DMS153 (cell line): ENCODE data around the gene GRID1.

Source experiments
- DNase-seq: peaks from one replicate; lab custom pipeline; 2025; lab: John Stamatoyannopoulos, UW

Gene GRID1

DNA sequence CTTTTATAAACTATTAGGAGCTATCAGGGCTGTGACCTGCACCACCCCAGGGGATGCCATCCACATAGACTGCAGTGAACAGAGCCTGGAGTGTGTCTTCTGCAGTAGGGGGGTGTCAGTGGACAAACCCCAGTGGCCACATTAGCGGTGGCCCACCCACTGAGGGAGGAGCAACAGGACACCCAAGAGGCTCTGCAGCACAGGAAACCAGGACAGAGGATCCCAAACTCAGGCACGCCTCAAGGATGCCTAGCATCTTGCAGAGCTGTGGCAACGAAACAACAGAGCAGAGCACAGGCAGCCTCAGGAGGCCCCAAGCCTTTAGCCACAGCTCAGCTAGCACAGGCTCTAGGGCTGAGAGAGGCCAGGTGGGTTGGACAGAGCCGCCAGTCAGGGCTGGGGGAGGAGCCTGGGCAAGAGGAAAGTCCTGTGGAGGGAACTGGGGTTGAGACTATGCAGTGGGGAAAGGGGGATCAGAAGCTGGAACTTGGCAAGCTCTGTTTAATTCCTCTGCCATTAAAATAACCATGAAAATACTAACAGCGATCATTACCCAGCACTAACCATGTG, 53.8 kb downstream of the GRID1 start:
- no peak for DNase-seq

DNA sequence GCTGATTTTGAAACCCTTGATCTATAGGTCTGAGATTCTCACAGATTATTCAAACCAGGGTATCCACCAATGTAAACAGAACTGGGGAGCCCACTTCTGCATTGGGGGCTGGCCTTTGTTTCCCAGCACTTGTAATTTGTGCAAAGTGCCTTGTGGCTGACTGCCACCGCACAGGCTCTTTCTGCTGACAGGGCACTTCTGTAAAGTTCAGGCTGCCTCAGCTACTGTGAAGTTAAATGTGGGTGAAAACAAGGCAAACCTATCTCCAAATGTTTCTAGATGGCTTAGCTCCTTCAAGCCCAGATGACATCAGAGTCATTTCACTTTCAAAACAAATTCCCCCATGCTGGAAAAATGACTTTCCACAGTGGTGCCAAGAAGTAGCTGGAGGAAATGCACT, 54.7 kb downstream of the GRID1 start:
- DNase-seq = no peak

DNA sequence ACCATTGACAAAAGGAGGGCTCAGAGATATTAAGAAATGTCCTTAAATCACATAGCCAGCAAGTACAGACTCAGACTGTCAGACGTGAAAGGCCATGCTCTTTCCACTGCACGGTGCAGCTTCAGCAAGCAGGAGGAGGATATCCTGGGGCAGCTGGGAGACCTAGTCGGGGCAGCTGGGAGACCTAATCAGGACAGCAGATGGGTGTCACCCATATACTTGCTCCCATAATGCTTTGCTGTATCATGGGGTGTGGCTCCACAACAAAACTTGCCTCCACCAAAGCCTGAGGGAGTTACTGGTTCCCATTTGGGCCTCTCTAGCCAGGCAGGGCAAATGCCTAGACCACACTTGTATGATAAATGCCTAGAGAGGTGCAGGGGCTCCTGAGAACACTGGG, 55.4 kb downstream of the GRID1 start:
- no peak for DNase-seq

DNA sequence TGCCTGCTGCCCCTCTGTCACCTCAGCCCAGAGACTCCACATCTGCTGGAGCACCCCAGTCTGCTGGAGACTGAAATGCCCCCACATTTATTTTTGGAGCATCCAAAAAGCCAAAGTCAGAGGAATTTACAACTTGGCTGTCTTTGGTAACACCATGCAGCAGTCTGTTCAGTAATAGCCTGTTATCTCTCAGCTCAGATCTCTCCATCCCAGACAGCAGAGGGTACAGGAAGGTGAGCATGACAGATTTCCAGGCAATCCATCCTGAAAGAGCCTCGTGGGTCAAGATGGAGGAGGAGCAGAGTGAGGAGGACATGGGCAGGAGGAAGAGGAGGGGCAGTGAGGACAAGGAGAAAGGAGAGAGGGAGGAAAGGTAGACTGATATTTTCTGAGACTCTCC, 55.9 kb downstream of the GRID1 start:
- DNase-seq = no peak

DNA sequence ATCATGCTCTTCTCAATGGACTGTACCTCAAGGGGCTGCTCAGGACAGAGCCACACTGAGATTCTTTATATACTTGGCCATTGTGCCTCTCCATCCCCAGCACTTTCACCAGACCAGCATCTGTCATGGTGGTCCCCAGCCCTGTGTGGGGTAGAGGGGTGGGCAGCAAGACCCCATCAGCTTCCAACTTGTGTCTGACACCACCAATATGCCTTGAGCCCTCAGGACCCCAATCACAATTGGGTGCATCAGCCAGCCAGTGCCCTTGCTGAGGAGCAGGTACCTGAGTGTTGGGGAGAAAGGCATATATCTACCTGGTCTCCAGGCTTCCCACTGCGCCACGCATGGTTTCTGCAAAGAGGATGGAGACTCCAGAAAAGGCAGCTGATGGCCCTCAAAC, 56.3 kb downstream of the GRID1 start:
- DNase-seq = no peak

DNA sequence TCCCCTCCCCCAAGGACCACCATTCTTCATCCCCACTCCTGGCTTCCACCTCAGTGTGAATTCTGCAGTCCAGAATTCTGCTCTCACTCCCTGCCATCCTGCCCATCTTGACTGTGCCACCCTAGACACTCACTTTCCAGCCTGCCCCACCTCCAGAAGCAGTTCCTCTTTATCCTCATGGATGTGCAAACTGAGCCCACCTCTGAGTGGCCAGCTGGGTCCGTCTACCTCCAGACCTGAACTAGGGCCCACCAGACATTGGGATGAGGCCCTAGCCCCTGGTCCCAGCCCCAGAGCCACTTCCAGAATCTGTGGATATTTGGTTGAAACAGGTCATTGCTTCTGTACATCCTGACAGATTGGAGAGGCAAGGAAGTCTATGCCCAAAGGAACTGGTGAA, 58.5 kb downstream of the GRID1 start:
- DNase-seq = no peak

DNA sequence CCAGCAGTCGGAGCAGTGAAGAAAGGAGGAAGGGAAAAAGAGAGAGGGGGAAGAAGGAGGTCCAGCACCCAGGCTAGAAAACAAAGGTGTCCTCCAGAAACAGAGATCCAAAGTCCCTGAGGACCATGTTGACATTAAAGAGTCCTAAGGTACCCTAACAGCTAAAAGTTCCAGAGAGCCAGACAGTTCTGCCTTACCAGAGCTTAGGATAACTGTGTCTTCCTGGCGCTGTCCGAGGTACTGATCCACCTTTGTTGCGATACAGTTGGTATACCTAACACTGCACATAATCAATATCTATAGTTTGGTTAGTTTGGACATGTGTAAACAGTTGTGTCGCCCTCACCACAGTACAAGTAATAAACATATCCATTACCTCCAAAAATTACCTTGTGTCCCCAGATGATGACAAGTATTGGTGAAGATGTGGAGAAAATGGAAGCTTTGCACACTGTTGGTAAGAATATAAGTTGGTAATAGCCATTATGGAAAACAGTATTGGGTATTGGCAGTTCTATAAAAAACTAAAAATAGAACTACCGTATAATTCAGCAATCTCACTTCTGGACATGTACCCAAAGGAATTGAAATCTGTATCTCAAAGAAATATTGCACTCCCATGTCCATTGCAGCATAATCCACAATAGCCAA, 59.8 kb downstream of the GRID1 start:
- no peak for DNase-seq

DNA sequence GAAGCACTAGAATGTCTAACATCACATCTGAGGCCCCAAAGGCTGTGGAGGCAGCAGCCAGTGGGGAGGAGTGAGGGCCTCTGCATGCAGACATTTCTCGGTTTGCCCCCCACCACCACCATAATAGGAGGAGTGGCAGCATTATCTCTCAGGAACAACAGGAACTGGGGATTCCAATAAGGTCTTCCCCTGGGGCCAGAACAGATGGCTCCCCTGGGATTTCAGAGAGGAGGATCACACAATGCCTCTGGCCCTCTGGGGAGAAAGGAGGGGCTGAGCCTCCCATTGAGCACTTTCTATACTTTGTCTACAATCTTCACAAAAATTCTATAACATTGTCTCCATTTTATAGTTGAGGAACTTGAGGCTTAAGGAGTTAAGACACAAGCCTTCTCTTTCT, 61.1 kb downstream of the GRID1 start:
- DNase-seq = no peak

DNA sequence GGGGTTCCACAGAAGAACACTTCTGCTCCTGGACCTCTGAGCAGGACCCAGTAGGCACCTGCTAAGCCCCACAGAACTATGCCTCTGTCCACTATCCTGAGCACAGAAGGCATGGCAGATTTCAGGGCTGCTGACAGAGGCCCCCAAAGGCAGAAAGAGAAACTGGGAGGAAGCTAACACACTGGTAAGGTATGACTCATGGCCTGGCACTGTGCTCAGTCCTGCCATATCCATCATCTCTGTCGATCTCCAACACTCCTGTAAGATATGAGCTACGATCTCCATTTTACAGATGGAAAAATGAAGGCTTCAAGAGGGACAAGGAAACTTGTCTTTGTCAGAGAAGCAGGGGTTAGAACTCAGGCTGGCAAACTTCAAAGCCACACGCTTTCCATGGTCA, 62.2 kb downstream of the GRID1 start:
- no peak for DNase-seq

DNA sequence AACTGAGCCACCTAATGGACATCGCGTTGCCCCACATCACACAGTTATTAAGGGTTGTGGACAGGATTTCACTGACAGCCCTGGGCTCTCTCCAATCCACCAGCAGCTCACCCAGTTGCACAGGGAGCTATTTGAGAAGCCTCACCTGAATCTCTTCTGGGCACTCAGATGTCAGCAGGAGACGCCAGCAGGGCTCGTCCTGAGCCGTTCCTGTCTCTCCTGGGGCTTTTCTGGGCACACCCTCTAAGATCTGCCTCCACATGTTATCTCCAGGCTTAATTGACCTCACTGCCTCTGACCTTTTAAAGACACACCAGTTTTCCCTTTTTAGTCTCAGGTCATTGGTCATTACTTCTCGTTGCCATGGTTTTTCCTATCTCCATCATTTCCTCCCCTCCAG, 63.0 kb downstream of the GRID1 start:
- no peak for DNase-seq

DNA sequence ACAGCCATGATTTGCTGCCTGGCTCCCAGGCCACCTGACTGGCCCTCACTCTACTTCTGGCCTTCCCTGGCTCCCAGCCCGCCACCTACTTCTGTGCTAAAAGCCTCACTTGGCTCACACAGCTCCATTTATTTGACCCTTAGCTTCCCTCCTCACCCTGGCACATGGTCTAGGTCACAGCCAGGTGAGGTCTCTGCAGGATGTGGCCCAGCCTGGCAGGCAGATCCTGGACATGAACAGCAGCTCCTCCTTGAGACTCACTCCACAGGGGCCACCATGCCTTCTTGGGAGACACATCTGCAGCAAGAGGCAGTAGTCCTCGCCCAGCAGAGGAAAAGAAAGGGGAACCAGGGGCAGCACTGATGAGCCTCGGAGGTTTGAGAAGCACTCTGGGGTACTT, 64.6 kb downstream of the GRID1 start:
- no peak for DNase-seq

DNA sequence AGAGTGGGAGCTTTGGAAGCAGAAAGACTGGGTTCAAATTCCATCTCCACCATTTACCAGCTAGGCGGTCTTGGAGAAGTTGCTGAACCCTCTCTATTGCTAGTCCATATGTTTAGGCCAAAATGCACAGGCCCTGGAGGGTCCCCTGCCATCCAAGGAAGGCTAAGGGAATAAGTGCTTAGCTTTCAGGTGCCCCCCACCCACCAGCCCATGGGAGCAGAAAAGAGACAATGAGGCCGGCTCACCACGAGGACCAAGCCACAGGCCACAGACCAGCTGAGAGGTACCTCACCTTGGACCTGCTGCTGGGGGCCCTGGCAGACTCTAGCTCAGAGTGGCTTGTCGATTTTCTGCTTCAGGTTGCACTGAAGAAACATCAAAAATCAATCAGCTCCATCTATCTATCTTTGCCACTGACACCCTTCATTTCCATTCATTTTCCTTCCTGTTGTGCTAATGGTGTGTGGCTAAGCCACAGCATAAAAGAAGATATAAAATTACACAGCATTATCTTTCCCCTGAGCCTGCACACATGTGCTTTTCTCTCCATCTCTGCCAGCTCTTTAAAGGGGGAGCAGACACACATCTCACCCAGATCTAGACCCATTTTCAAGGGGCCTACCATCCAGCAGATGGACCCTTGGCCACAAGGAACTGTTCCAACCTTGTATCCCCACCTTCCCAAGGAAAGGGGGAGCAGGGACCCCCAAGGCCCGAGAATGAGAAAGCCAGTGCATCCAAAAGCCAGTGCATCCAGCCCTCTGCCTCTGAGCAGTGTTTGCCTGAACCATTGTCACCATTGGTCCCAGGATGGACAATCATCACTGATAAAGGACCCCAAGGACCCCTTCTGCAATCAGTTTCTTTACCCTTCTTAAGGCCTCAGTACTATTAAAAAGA, 65.4 kb downstream of the GRID1 start:
- DNase-seq = no peak

DNA sequence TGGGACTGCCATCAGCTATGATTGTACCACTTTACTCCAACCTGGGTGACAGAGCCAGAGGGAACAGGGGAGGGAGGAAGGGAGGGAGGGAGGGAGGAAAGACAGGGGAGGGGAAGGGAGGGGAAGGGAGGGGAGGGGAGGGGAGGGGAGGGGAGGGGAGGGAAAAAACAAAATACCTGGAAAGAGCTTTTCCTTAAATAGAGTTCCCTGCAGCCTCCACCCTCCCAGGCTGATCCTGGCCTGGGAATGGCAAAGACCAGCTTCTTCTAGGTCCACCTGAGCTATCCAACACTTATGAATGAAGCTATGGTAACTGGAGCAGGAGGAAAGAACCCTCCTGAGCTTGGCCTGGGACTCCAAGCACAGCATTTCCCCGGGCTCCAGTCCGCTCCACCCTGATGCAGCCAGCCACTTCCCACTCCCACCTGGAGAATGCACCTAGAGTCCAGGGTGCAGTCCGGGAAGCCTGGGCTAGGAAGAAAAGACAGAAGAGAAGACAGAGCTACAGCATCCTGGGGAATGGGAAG, 66.1 kb downstream of the GRID1 start:
- DNase-seq = no peak

DNA sequence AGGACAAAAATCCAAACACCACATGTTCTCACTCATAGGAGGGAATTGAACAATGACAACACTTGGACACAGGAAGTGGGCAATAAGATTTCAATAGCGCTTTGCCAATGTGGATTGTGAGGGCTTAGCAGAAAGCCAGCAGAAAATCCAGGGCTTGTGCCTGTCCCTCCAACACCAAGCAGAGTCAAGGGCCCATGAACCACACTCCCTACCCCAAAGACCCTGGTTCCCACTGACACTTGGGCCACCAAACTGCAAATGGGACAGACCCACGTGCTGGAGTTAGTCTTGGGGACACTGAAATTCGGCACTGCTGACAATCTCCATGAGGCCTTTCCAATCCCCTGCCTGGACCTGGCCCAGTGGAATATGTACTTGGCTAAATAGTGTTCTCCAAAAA, 67.0 kb downstream of the GRID1 start:
- peak; percentile 19 for DNase-seq

DNA sequence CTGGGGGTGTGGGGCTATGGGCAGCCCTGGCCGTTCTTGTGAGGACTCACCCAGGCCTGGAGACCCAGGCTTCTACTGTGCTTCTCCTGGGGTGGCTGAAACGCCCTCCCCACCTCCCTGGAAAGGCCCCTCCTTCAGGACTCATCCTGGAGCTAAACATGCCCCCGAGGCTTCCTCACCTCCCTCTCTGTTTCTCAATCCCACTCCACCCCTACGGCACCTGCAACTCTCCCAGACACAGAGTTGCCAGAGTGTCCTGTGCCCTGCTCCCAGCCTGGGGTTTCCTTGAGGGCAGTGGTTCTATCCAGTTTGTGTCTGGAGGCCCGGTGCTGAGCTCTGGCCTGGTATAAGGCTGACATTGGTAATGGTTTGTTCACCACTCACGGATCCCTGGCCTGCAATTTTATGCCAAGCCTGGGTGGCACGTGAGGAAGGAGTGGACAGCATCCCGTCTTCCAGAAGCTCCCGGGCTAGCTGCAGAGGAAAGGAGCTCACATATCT, 68.0 kb downstream of the GRID1 start:
- DNase-seq = no peak

DNA sequence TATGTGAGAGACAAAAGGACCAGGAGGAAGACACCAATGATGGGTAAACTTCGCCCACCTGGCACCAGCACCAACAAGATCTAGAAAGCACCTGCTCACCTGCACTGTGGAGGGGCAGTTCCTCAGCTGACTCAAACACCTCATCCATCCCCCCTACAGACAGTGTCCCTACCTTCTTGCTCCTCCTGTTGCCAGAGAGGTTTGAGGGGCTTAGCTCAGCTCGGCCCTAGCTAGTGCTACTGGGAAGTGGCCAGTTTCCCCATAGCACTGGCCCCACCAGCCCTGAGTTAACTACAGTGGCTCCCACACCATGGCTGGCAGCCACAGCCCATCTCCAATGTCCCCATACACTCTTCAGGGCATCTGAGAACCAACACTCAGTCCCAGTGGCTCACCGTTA, 70.8 kb downstream of the GRID1 start:
- no peak for DNase-seq

DNA sequence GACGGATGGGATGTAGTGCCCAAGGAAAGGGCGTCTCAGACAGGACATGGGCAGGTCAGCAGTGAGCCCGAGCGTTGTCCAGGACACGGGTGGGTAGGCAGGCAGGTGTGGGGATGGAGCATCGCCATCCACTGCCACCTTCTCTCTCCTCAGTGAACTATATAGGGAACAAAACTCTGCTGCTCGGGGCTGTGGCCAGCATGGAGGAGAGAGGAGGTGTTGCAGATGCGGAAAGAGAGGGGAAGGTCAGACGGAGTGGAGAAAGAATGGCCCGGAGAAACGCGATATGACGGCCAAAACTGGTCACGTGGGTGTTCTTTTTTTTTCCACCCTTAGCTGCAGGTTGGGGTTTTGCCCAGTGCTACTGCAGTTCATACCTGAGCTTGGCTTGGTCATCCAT, 71.2 kb downstream of the GRID1 start:
- DNase-seq = no peak

DNA sequence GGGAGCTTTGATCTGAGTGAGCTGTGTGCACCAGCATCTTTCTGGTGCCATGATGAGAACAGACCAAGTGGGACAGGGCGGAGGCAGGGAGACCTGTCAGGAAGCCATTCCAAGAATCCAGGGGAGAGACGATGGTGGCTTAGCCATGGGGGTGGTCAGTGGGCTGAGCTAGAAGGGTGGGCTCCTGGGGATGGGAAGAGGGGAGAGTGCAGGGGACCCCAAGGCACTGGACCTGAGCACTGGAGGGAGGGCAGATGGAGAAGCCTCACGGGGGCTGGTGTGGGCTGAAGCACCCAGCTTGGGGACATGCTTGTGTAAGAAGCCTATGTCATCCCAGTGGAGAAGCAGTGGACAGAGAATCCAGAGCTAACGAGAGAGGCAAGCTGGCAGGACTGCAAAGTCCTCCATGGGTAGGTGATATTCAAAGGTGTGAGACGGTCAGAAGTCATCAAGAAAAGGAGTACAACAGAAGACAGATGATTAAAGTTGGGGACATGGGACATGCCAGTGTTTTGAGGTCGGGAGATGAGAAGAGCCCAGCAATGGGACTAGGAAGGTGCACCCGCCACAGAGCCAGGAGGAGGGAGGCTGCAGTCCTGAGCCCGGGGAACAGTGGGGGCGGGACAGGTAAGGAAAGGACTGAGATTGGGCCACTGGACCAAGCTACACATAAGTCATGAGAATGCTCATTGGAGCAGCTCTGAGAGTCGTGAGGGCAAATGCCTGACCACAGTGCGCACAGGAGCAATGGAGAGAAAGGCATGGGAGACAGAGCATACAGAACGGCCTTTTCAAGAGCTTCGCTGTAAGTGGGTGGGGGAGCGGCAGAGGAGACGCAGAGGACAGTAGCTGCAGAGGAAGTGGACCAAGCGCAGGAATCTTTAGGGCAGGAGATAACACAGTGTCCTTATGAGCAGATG, 72.0 kb downstream of the GRID1 start:
- DNase-seq = no peak

DNA sequence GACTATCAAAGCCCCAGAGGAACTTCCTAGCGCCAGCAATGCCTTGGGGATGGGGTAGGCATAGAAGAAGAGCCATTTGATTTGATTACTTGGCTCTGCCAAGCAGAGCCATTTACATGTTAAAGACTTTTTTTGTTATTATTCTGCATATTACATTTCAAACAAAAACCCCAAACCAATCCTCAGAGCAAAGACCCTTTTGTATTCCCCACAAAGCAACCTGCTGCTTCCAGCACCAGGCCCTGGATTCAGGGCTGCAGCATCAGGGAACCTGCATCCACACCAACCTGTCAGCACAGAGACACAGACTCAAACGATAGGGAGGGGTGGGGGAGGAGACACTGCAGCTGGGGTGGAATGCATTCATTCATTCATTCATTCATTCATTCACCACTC, 73.2 kb downstream of the GRID1 start:
- DNase-seq = no peak

DNA sequence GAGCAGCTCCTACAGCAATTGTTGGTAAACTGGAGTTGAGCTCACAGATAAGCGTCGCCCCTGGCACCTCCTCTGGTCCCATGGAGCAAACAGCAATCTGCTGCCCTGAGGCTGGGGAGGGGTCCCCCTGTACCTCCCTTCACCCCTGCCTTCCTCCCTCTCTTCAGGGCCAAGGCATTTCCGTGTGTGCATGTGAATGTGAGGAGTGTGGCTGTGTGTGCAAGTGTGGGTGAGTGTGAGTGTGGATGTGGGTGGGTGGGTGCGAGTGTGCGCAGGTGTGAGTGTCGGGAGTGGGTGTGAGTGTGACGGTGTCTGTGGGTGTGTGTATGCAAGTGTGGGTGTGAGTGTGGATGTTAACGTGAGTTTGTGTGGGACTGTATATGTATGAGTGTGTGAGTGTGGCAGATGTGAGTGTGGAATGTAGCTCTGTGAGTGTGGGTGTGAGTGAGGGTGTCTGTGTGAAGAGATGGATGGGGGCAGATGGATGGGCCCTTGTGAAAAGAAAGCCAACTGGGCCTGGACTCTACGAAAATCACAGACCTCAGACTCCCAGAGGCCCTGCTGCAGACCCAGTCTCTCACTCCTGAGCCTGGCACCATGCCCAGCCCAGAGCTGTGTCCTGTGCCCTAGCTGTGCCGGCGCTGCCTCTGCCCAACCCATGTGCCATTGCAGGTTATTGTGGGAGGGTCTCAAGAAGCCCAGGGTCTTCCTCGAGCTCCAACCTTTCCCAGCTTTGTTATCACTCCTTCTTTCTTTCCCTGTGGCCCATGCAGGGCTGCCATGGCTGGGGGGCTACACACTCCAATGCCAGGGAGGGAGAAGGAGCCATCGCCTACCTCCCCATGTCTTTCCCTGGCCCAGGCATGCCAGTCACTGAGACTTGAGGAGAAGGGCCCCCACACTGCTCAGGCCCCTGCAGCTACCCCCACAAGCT, 73.9 kb downstream of the GRID1 start:
- DNase-seq = no peak
